Right atrium auricular region (tissue), 2 donors: ENCODE measurements around the gene RASD1. TPM values are rescaled to one million over a fixed set of nuclear protein-coding genes. Genes with fewer than 3 reads are reported as not detected.

Source experiments
- DNase-seq: peaks from one replicate; pipeline ENCODE4 v3.0.0-alpha.2; 2019; ENCODE audit warnings: low spot score
- H3K27ac ChIP-seq, 2 donors: fragments of 200-600 bp; sonication (generic); 1 replicate in 1 of 2; 2 replicates in 1 of 2; pipeline ENCODE4 v1.5.1; 2016 to 2019
- H3K27me3 ChIP-seq, 2 donors: fragments of 200-600 bp; sonication (generic); one replicate each; pipeline versions ENCODE4 v1.5.1 to v1.6.0; 2017 to 2019
- H3K36me3 ChIP-seq: fragments of 200-600 bp; sonication (generic); one replicate; pipeline ENCODE4 v1.5.1; 2016
- H3K4me1 ChIP-seq, 2 donors: fragments of 200-600 bp; sonication (generic); one replicate each; pipeline versions ENCODE4 v1.5.1 to v1.6.0; 2017 to 2019
- H3K4me3 ChIP-seq, 2 donors: fragments of 200-600 bp; sonication (generic); 1 replicate in 1 of 2; 2 replicates in 1 of 2; pipeline ENCODE4 v1.5.1; 2017 to 2019; ENCODE audit warnings: mild to moderate bottlenecking in 1 of 2, moderate library complexity in 1 of 2
- H3K9me3 ChIP-seq, 2 donors: fragments of 200-600 bp; sonication (generic); one replicate each; pipeline ENCODE4 v1.5.1; 2019
- total RNA-seq, 2 donors: library from RNA; depleted of rRNA; stranded (reverse); fragments of >200 nt; gene quantifications; one replicate each; pipeline ENCODE4 v1.1.0, GENCODE V29; 2016
- TF ChIP-seq, protein P1 (sequence below), 2 donors: fragments of 200-600 bp; sonication (generic); IDR thresholded peaks; one replicate each; pipeline ENCODE4 v1.5.1; 2019; ENCODE audit warnings: antibody characterized with exemption in 2 of 2

Gene RASD1
- total RNA-seq, 2 donors from 2014 or later, result 37.9 to 131 TPM

GRCh38 chr17:17454276-17454675 is 41.9 kb downstream of the RASD1 start:
- Histone ChIP-seq H3K36me3 (no peaks in the 10 kb centered on the region), H3K27me3 (no peaks in the 10 kb centered on the region), H3K27ac (no peak overlapping the region), H3K9me3 (no peaks in the 10 kb centered on the region), H3K4me1 (no peaks in the 10 kb centered on the region), H3K4me3 (no peak overlapping the region)
- TF ChIP-seq, protein P1, sequence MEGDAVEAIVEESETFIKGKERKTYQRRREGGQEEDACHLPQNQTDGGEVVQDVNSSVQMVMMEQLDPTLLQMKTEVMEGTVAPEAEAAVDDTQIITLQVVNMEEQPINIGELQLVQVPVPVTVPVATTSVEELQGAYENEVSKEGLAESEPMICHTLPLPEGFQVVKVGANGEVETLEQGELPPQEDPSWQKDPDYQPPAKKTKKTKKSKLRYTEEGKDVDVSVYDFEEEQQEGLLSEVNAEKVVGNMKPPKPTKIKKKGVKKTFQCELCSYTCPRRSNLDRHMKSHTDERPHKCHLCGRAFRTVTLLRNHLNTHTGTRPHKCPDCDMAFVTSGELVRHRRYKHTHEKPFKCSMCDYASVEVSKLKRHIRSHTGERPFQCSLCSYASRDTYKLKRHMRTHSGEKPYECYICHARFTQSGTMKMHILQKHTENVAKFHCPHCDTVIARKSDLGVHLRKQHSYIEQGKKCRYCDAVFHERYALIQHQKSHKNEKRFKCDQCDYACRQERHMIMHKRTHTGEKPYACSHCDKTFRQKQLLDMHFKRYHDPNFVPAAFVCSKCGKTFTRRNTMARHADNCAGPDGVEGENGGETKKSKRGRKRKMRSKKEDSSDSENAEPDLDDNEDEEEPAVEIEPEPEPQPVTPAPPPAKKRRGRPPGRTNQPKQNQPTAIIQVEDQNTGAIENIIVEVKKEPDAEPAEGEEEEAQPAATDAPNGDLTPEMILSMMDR (IDR thresholded peaks at IDR 0.05), result no peak
- DNase-seq, result no peak

- H3K9me3 ChIP-seq, result no peaks in the 10 kb centered on the region
- DNase-seq, result no peak
Measured at GRCh38 chr17:17453088-17453487, 43.1 kb downstream of the RASD1 start.

GRCh38 chr17:17448723-17449122 is 47.5 kb downstream of the RASD1 start:
- TF ChIP-seq, protein P1 (IDR thresholded peaks at IDR 0.05), result no peak
- H3K27me3 ChIP-seq, result no peaks in the 10 kb centered on the region
- H3K4me3 ChIP-seq, result no peak overlapping the region
- H3K9me3 ChIP-seq, result no peaks in the 10 kb centered on the region
- H3K36me3 ChIP-seq, result no peaks in the 10 kb centered on the region
- H3K4me1 ChIP-seq, result peaks cover 0 to 11% of the 10 kb centered on the region in 2 donors
- no peak overlapping the region for H3K27ac ChIP-seq
- DNase-seq, result no peak

More at GRCh38 chr17:17453088-17453487, 43.1 kb downstream of the RASD1 start:
- Histone ChIP-seq H3K4me3 (no peak overlapping the region), H3K4me1 (no peaks in the 10 kb centered on the region), H3K27me3 (no peaks in the 10 kb centered on the region), H3K36me3 (no peaks in the 10 kb centered on the region), H3K27ac (no peak overlapping the region)
- TF ChIP-seq, protein P1 (IDR thresholded peaks at IDR 0.05), result no peak

DNA sequence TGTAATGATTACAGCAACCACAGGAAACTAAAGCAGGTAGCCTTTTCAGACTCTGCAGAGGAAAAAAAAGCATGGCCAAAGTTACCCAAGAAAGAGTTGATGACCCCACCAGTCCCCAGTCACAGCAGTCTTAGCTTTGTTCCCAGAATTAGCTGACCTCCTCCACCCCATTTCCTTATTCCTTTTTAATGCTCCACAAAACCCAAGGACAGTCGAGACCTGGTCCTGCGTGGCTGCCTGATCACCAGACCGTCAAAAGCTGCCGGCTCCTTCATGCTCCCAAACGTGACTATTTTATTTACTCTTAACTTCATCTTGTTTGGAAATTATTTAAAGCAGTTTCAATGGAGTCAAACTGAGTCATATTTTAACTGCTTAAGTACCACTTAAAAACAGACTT is 48.1 kb downstream of the RASD1 start:
- no peaks in the 10 kb centered on the region for H3K36me3 ChIP-seq
- H3K9me3 ChIP-seq, result no peaks in the 10 kb centered on the region
- H3K27ac ChIP-seq, result no peak overlapping the region
- peaks cover 0 to 11% of the 10 kb centered on the region in 2 donors for H3K4me1 ChIP-seq
- H3K27me3 ChIP-seq, result no peaks in the 10 kb centered on the region
- DNase-seq, result no peak
- no peak overlapping the region for H3K4me3 ChIP-seq
- TF ChIP-seq, protein P1 (IDR thresholded peaks at IDR 0.05), result no peak

GRCh38 chr17:17447264-17447663 is 48.9 kb downstream of the RASD1 start:
- H3K4me1 ChIP-seq, result peaks cover 0 to 11% of the 10 kb centered on the region in 2 donors
- no peaks in the 10 kb centered on the region for H3K36me3 ChIP-seq
- no peaks in the 10 kb centered on the region for H3K9me3 ChIP-seq
- H3K4me3 ChIP-seq, result no peak overlapping the region
- no peak for DNase-seq
- TF ChIP-seq, protein P1 (IDR thresholded peaks at IDR 0.05), result no peak
- H3K27me3 ChIP-seq, result no peaks in the 10 kb centered on the region
- H3K27ac ChIP-seq, result no peak overlapping the region

GRCh38 chr17:17446666-17447155 is 49.5 kb downstream of the RASD1 start:
- TF ChIP-seq, protein P1 (IDR thresholded peaks at IDR 0.05), result no peak
- no peak overlapping the region for H3K4me3 ChIP-seq
- DNase-seq, result no peak
- no peak overlapping the region for H3K27ac ChIP-seq
- no peaks in the 10 kb centered on the region for H3K27me3 ChIP-seq
- H3K9me3 ChIP-seq, result no peaks in the 10 kb centered on the region
- H3K36me3 ChIP-seq, result no peaks in the 10 kb centered on the region
- H3K4me1 ChIP-seq, result peaks cover 0 to 11% of the 10 kb centered on the region in 2 donors
